NB4 (cell line): ENCODE results near the gene BROX.

Experiments used
- DNase-seq: peaks from one replicate; pipeline ENCODE4 v3.0.0; 2010; ENCODE audit warnings: low read depth
- H3K4me3 ChIP-seq: one replicate; pipeline ENCODE4 v1.5.1; 2011; ENCODE audit warnings: mild to moderate bottlenecking, low read depth, low read length, moderate library complexity
- CTCF ChIP-seq: IDR thresholded peaks from one replicate; pipeline ENCODE4 v1.5.1; 2012; ENCODE audit warnings: low read depth, low read length
- MAX ChIP-seq: IDR thresholded peaks from 2 replicates; pipeline ENCODE4 v1.6.1; 2011; ENCODE audit warnings: low read depth, low read length
- MYC ChIP-seq: IDR thresholded peaks from 2 replicates; pipeline ENCODE4 v1.6.1; 2011; ENCODE audit warnings: low read depth, low read length
- POLR2A ChIP-seq: IDR thresholded peaks from 2 replicates; pipeline ENCODE4 v1.6.1; 2011; ENCODE audit warnings: mild to moderate bottlenecking; ENCODE audit not compliant: insufficient read length; ENCODE audit errors: extremely low read depth

Gene BROX

DNA sequence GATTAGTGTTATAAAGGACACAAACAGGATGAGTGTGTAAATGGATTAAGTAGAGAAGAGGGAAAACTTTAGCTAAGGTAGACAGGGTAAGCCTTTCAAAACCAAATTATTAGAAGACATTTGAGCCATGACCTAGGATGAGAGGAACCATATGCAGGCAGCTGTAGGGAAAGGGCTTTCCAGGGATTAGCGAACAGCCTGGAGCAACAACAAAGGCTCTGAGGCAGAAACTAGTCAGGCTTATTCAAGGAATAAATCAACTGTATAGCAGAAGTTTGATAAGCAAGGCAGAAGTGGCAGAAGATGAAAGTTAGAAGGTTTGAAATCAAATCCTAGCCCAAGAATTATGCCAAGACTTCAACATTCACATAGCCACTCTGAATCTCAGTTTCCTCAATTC lies 21.3 kb upstream of the BROX start:
- H3K4me3 ChIP-seq = no peak overlapping the region
- no peak for DNase-seq
- TF ChIP-seq MYC (no peak), MAX (no peak), CTCF (no peak), POLR2A (no peak)

DNA sequence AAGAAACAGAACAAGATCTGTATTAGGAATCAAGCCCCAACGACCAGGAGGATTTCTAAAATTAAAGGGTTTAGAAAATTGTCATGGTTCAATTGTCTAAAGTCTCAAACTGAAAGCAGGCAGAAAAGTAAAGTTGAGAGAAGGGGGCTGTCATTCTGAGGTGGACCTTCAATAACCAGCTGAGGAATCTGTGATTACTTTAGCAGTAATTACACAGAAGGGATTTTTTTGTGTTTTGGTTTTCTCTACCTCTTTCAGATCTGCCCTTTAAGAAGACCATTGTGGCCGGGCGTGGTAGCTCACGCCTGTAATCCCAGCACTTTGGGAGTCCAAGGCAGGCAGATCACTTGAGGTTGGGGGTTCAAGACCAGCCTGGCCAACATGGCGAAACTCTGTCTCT lies 17.4 kb upstream of the BROX start:
- no peak for TF ChIP-seq CTCF
- TF ChIP-seq MYC = no peak
- TF ChIP-seq MAX = no peak
- TF ChIP-seq POLR2A = no peak
- DNase-seq = no peak
- H3K4me3 ChIP-seq = no peak overlapping the region

DNA sequence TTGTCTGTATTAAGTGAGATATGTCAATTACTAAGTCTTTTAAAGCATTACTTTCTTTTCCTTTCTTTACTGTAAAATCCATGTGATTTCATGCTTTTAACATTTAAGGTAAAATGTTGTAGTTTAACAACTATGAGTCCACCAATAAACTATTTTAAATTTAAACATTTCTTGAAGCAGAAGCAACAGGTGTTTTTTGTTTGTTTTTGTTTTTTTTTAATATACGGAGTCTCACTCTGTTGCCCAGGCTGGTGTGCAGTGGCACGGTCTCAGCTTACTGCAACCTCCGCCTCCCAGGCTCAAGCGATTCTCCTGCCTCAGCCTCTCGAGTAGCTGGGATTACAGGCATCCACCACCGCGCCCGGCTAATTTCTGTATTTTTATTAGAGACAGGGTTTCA lies 15.6 kb upstream of the BROX start:
- no peak for DNase-seq
- TF ChIP-seq MYC = no peak
- H3K4me3 ChIP-seq = no peak overlapping the region

DNA sequence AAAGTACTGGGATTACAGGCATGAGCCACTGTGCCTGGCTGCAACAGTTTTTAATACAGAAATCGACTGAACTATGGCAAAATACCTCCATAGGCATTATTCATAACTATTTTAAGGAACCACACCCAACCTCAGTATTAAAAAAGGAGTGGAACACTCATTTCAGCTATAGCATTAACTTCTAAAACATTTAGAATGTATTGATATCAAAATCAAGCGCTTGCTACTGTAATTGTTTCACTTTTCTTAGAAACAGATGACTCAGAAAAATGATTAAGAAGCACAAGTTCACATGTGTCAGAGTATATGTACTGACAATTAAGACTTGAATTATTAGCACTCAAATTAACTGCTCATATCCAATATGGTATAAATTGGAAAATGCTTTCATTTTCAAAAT lies 15.2 kb upstream of the BROX start:
- no peak for DNase-seq
- no peak for TF ChIP-seq CTCF
- no peak for TF ChIP-seq MAX
- no peak for TF ChIP-seq POLR2A
- TF ChIP-seq MYC = no peak
- no peak overlapping the region for H3K4me3 ChIP-seq

DNA sequence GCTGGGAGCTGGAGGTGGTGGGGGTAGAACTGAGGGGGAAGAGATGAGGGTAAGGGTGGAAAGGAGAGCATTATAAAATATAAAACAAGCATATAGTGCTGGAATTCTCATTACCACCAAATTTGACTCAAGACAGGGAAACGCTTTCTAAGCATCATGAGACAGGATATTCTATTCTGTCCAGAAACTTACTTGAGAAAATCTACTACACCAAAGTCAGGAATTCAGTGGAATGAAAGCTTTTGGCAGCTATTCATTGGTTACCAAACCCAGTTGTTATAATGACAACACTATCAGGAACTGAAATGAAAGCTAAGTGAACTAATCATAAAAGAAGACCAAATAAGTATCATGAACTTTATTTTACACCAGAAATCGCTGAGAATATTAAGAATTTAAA lies 14.5 kb upstream of the BROX start:
- no peak for DNase-seq
- H3K4me3 ChIP-seq = no peak overlapping the region
- TF ChIP-seq POLR2A (no peak), MYC (no peak), MAX (no peak), CTCF (no peak)

- DNase-seq = no peak
- TF ChIP-seq MYC (no peak), CTCF (no peak), MAX (no peak)
- H3K4me3 ChIP-seq = no peak overlapping the region
These were observed 10.2 kb upstream of the BROX start for GRCh38 chr1:222702210-222702609.

GRCh38 chr1:222704260-222704659 lies 8.1 kb upstream of the BROX start:
- H3K4me3 ChIP-seq = no peak overlapping the region
- DNase-seq = no peak
- TF ChIP-seq MYC = no peak
- TF ChIP-seq MAX = no peak
- no peak for TF ChIP-seq CTCF
- TF ChIP-seq POLR2A = no peak
